ENCODE measurements around the gene SYPL2. TPM values are rescaled to one million over a fixed set of nuclear protein-coding genes. Genes with fewer than 3 reads are reported as not detected.

Gene SYPL2
- total RNA-seq, 1 donor from 2014 or later: 1.1 TPM

DNA sequence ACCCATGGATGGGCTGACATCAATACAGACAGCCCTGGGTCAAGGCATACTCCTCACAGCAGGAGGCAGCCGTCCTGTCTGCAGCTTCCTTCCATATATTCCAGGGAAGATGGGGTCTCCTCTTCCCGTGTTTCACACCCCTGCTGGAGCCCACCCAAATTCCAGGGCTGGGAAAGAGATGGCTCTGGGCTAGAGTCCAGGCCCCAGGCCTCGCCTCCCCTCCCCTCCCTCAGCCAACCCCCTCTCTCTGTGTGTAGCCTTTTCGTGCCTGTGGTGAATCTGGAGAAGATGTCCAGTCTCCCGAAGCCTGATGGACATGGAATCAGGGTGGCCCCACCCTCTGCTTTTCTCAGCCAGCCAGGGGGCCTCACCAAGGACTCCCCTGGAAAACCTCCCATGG, 20.9 kb downstream of the SYPL2 start:
- Mint-ChIP-seq H3K27me3 (peaks cover 3% of the 10 kb centered on the region), H3K4me1 (ENCODE audit: low read depth) (peaks cover 15% of the 10 kb centered on the region), H3K36me3 (ENCODE audit: insufficient read depth) (peaks cover 7% of the 10 kb centered on the region), H3K4me3 (ENCODE audit: low read depth) (no peak overlapping the region), H3K9me3 (ENCODE audit: low read depth) (no peaks in the 10 kb centered on the region), H3K27ac (no peak overlapping the region)
- DNase-seq (ENCODE audit: low spot score, unreplicated experiment): no peak
- TF ChIP-seq, protein P1, sequence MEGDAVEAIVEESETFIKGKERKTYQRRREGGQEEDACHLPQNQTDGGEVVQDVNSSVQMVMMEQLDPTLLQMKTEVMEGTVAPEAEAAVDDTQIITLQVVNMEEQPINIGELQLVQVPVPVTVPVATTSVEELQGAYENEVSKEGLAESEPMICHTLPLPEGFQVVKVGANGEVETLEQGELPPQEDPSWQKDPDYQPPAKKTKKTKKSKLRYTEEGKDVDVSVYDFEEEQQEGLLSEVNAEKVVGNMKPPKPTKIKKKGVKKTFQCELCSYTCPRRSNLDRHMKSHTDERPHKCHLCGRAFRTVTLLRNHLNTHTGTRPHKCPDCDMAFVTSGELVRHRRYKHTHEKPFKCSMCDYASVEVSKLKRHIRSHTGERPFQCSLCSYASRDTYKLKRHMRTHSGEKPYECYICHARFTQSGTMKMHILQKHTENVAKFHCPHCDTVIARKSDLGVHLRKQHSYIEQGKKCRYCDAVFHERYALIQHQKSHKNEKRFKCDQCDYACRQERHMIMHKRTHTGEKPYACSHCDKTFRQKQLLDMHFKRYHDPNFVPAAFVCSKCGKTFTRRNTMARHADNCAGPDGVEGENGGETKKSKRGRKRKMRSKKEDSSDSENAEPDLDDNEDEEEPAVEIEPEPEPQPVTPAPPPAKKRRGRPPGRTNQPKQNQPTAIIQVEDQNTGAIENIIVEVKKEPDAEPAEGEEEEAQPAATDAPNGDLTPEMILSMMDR (IDR thresholded peaks at IDR 0.05; ENCODE audit: unreplicated experiment): no peak

DNA sequence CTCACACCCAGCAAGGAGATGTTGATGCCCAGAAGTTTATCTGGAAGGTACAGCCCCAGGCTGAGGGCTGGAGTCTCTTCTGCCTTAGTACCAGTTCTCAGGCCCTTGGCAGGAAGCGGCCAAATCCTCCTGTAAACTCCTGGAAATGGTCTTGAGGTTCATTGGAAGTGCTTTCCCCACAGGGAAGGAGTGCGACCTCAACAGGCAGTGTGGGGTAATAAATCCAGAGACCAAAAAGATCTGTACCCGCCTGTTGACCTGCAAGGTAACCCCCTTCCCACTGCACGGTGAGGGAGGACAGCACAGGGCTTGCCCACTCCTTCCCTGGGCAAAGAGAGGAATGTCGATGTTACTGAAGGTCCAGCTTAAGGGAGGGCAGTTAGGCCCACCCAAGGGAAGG, 21.9 kb downstream of the SYPL2 start:
- Mint-ChIP-seq H3K4me1 (ENCODE audit: low read depth) (peaks cover 13% of the 10 kb centered on the region), H3K36me3 (ENCODE audit: insufficient read depth) (peaks cover 7% of the 10 kb centered on the region), H3K9me3 (ENCODE audit: low read depth) (no peaks in the 10 kb centered on the region), H3K4me3 (ENCODE audit: low read depth) (no peak overlapping the region), H3K27ac (no peak overlapping the region), H3K27me3 (no peaks in the 10 kb centered on the region)
- no peak for DNase-seq (ENCODE audit: low spot score, unreplicated experiment)
- TF ChIP-seq, protein P1 (IDR thresholded peaks at IDR 0.05; ENCODE audit: unreplicated experiment): no peak

DNA sequence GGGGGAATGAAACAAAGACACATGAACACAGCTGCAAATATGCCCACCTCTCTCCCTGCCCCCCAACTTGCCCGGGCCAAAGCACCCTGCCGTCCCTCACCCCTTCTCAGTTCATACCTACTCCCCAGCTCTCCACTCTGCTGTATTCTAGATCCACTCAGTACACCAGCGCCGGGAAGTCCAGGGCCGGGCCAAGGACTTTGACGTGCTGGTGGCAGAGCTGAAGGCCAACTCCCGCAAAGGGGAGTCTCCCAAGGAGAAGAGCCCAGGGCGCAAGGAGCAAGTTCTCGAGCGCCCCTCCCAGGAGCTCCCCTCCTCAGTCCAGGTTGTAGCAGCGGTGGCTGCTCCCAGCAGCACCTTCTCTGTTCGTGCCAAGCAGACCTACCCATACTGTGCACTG, 22.4 kb downstream of the SYPL2 start:
- TF ChIP-seq, protein P1 (IDR thresholded peaks at IDR 0.05; ENCODE audit: unreplicated experiment): no peak
- Mint-ChIP-seq H3K36me3 (ENCODE audit: insufficient read depth) (peaks cover 7% of the 10 kb centered on the region), H3K9me3 (ENCODE audit: low read depth) (no peaks in the 10 kb centered on the region), H3K4me1 (ENCODE audit: low read depth) (peaks cover 11% of the 10 kb centered on the region), H3K27me3 (no peaks in the 10 kb centered on the region), H3K4me3 (ENCODE audit: low read depth) (no peak overlapping the region), H3K27ac (no peak overlapping the region)
- DNase-seq (ENCODE audit: low spot score, unreplicated experiment): no peak

DNA sequence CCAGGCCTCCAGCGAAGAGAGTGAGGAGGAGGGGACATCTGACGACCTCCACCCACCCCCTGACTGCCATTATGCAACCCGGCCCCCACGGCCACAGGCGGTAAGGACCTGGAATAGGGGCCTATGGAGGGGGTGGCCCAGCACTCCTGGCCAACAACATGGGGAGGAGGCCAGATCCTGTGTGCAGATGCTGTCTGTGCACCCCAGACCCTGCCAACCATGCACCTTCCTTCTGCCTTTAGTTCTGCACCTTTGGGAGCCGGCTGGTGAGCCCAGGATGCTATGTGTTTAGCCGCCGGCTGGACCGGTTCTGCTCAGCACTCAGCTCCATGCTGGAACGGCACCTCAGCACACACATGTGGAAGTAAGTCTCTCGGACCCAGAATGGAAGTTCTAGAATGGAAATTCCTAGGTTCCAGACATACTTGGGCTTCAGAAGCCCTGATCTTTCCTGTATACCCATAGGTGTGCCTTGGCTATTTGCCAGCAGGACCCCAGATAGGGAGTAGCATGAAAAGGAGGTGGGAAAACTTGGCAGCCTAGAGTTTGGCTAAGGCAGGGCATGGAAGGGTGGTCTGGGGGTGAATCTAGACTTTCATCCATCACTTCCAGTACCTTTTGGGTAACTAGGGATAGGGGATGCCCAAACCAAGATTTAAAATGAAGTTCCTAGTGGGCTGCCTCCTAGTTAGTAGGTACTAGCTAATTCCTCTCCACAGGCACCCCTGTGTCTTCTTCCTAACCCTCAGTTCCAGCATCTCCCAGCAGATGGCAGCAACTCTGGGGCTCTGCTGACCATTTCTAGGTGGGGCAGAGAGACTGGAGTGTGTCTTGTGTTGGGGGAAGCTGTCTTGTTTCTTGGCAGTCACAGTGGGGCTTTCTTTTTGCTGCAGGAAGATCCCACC, 23.9 kb downstream of the SYPL2 start:
- DNase-seq (ENCODE audit: low spot score, unreplicated experiment): peak; percentile 51
- no peaks in the 10 kb centered on the region for H3K27me3 Mint-ChIP-seq
- no peaks in the 10 kb centered on the region for H3K9me3 Mint-ChIP-seq (ENCODE audit: low read depth)
- H3K27ac Mint-ChIP-seq: no peak overlapping the region
- no peak overlapping the region for H3K4me3 Mint-ChIP-seq (ENCODE audit: low read depth)
- TF ChIP-seq, protein P1 (IDR thresholded peaks at IDR 0.05; ENCODE audit: unreplicated experiment): peak; percentile 72
- peaks cover 1% of the 10 kb centered on the region for H3K4me1 Mint-ChIP-seq (ENCODE audit: low read depth)
- H3K36me3 Mint-ChIP-seq (ENCODE audit: insufficient read depth): peaks cover 7% of the 10 kb centered on the region

DNA sequence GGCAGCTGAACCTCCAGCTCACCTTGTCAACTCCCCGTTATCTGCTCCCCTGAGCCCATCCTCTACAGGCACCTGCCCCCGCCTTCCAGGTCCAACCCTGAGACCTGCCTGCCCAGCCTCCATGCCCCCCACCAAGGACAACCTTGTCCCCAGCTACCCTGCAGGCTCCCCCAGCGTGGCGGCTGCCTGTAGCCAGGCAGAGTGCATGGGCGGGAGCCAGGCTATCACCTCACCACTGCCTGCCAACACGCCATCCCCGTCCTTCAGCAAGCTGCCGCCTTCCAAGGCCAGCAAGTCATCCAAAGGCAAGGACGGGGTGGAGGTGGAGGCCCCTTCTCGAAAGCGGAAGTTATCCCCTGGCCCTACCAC, 24.6 kb downstream of the SYPL2 start:
- H3K36me3 Mint-ChIP-seq (ENCODE audit: insufficient read depth): peaks cover 7% of the 10 kb centered on the region
- H3K27ac Mint-ChIP-seq: no peak overlapping the region
- no peaks in the 10 kb centered on the region for H3K9me3 Mint-ChIP-seq (ENCODE audit: low read depth)
- no peaks in the 10 kb centered on the region for H3K4me1 Mint-ChIP-seq (ENCODE audit: low read depth)
- H3K27me3 Mint-ChIP-seq: no peaks in the 10 kb centered on the region
- TF ChIP-seq, protein P1 (IDR thresholded peaks at IDR 0.05; ENCODE audit: unreplicated experiment): no peak
- DNase-seq (ENCODE audit: low spot score, unreplicated experiment): no peak
- no peak overlapping the region for H3K4me3 Mint-ChIP-seq (ENCODE audit: low read depth)

Measured in progenitor cell of endocrine pancreas (in vitro differentiated cells).